Testis (tissue), 2 donors: ENCODE data around the gene ADGRG3.

Experiments used
- CTCF ChIP-seq, 3 experiments: fragments of 450-650 bp in 2 of 3; fragments of 200-600 bp in 1 of 3; sonication (generic) in 1 of 3; IDR thresholded peaks; one replicate each; pipeline ENCODE4 v1.5.1; 2016 to 2019; ENCODE audit warnings: antibody characterized with exemption in 3 of 3, mild to moderate bottlenecking in 2 of 3, moderate library complexity in 1 of 3
- POLR2A ChIP-seq: fragments of 450-650 bp; IDR thresholded peaks from one replicate; pipeline ENCODE4 v1.6.1; 2017; ENCODE audit warnings: antibody characterized with exemption, mild to moderate bottlenecking, moderate library complexity

- TF ChIP-seq CTCF (IDR thresholded peaks at IDR 0.05) (no peak), POLR2A (no peak)
Observed at GRCh38 chr16:57688987-57689761, 21.1 kb downstream of the ADGRG3 start.
